ENCODE measurements around the gene C3orf52. TPM values are rescaled to one million over a fixed set of nuclear protein-coding genes. Genes with fewer than 3 reads are reported as not detected.

C3orf52 gene
- polyA plus RNA-seq, 1 donor (not counting 4 experiments of a cell fraction or from before 2014, with no cell fraction given): 15.8 TPM

GRCh38 chr3:112046599-112046998, 39.6 kb upstream of the C3orf52 start:
- Histone ChIP-seq H3K4me2 (ENCODE audit: control insufficient read depth, extremely low read depth, insufficient read depth, low read depth, low read length) (no peak overlapping the region), H3K79me2 (ENCODE audit: control insufficient read depth, insufficient read depth, low read length) (no peaks in the 10 kb centered on the region), H3K4me1 (ENCODE audit: control insufficient read depth, extremely low read depth, insufficient read depth, low read length) (peaks cover 8% of the 10 kb centered on the region), H4K20me1 (ENCODE audit: control insufficient read depth, extremely low read depth, insufficient read depth, low read length) (no peaks in the 10 kb centered on the region), H3K36me3 (ENCODE audit: control insufficient read depth in 2 of 2, extremely low read depth in 1 of 2, insufficient read depth in 2 of 2, low read length in 2 of 2) (no peaks in the 10 kb centered on the region), H3K9me1 (ENCODE audit: control insufficient read depth, extremely low read depth, insufficient read depth, low read length) (no peaks in the 10 kb centered on the region), H3K4me3 (ENCODE audit: control insufficient read depth in 2 of 3, extremely low read depth in 1 of 3, insufficient read depth in 2 of 3, low read depth in 1 of 3, low read length in 3 of 3) (no peak overlapping the region), H3K27ac (ENCODE audit: control insufficient read depth, insufficient read depth, low read length) (no peak overlapping the region), H3K27me3 (ENCODE audit: control insufficient read depth, extremely low read depth, insufficient read depth, low read length) (no peaks in the 10 kb centered on the region), H3K9me3 (ENCODE audit: control insufficient read depth, low read depth, low read length) (no peaks in the 10 kb centered on the region), H3K9ac (ENCODE audit: control insufficient read depth, extremely low read depth, insufficient read depth, low read length) (no peak overlapping the region), H2AFZ (ENCODE audit: control insufficient read depth, low read length) (no peak overlapping the region)
- no peak for FAIRE-seq
- DNase-seq (ENCODE audit: low read depth, low spot score): peak; percentile 5
- dilution Hi-C loops (cut with MboI; ENCODE audit: extremely low pct_ligation_motif_present, low sequenced_read_pairs): no loop called here
- TF ChIP-seq EZH2 (IDR thresholded peaks at IDR 0.05; ENCODE audit: low read length) (no peak), CTCF (optimal IDR thresholded peaks at IDR 0.05 in 1 of 3, IDR thresholded peaks at IDR 0.05 in 1 of 3, conservative IDR thresholded peaks at IDR 0.05 in 1 of 3; ENCODE audit: extremely low read depth in 1 of 3, insufficient read depth in 2 of 3, low read length in 3 of 3) (no peak)

GRCh38 chr3:112047264-112047663, 38.9 kb upstream of the C3orf52 start:
- H4K20me1 ChIP-seq (ENCODE audit: control insufficient read depth, extremely low read depth, insufficient read depth, low read length): no peaks in the 10 kb centered on the region
- no peak overlapping the region for H3K9ac ChIP-seq (ENCODE audit: control insufficient read depth, extremely low read depth, insufficient read depth, low read length)
- dilution Hi-C loops (cut with MboI; ENCODE audit: extremely low pct_ligation_motif_present, low sequenced_read_pairs): no loop called here
- FAIRE-seq: no peak
- no peak overlapping the region for H2AFZ ChIP-seq (ENCODE audit: control insufficient read depth, low read length)
- no peaks in the 10 kb centered on the region for H3K36me3 ChIP-seq (ENCODE audit: control insufficient read depth in 2 of 2, extremely low read depth in 1 of 2, insufficient read depth in 2 of 2, low read length in 2 of 2)
- TF ChIP-seq CTCF (optimal IDR thresholded peaks at IDR 0.05 in 1 of 3, IDR thresholded peaks at IDR 0.05 in 1 of 3, conservative IDR thresholded peaks at IDR 0.05 in 1 of 3; ENCODE audit: extremely low read depth in 1 of 3, insufficient read depth in 2 of 3, low read length in 3 of 3) (no peak), EZH2 (IDR thresholded peaks at IDR 0.05; ENCODE audit: low read length) (no peak)
- H3K4me2 ChIP-seq (ENCODE audit: control insufficient read depth, extremely low read depth, insufficient read depth, low read depth, low read length): no peak overlapping the region
- no peak overlapping the region for H3K4me3 ChIP-seq (ENCODE audit: control insufficient read depth in 2 of 3, extremely low read depth in 1 of 3, insufficient read depth in 2 of 3, low read depth in 1 of 3, low read length in 3 of 3)
- no peak for DNase-seq (ENCODE audit: low read depth, low spot score)
- H3K9me3 ChIP-seq (ENCODE audit: control insufficient read depth, low read depth, low read length): no peaks in the 10 kb centered on the region
- H3K79me2 ChIP-seq (ENCODE audit: control insufficient read depth, insufficient read depth, low read length): no peaks in the 10 kb centered on the region
- no peaks in the 10 kb centered on the region for H3K27me3 ChIP-seq (ENCODE audit: control insufficient read depth, extremely low read depth, insufficient read depth, low read length)
- peaks cover 8% of the 10 kb centered on the region for H3K4me1 ChIP-seq (ENCODE audit: control insufficient read depth, extremely low read depth, insufficient read depth, low read length)
- no peaks in the 10 kb centered on the region for H3K9me1 ChIP-seq (ENCODE audit: control insufficient read depth, extremely low read depth, insufficient read depth, low read length)
- no peak overlapping the region for H3K27ac ChIP-seq (ENCODE audit: control insufficient read depth, insufficient read depth, low read length)
